SK-N-SH (cell line): ENCODE results near the gene PCSK2. TPM values are rescaled to one million over a fixed set of nuclear protein-coding genes. Genes with fewer than 3 reads are reported as not detected.

Experiments
- CTCF ChIA-PET: fragments of 300-600, 350-600 bp; formaldehyde crosslinking; extraction: SDS; loops from one replicate; lab custom pipeline; 2021; lab: Yijun Ruan, JAX
- POLR2A ChIA-PET: fragments of 350-600 bp; sonication (Branson Sonifier 250); formaldehyde crosslinking; extraction: SDS; loops from one replicate; lab custom pipeline; 2020; ENCODE audit warnings: antibody characterized with exemption, inconsistent platforms; lab: Yijun Ruan, JAX
- DNase-seq: peaks from one replicate; pipeline ENCODE4 v3.0.0; 2012
- H2AFZ ChIP-seq: fragments of 200-600 bp; sonication (generic); 2 replicates; pipeline ENCODE4 v1.8.1; 2016; ENCODE audit warnings: antibody characterized with exemption, mild to moderate bottlenecking, low read depth
- H3F3A ChIP-seq: fragments of 200-600 bp; sonication (generic); replicated peaks from 2 replicates; pipeline ENCODE3; 2016; ENCODE audit warnings: antibody characterized with exemption, mild to moderate bottlenecking; ENCODE audit not compliant: insufficient read depth
- H3K27ac ChIP-seq, 2 experiments: fragments of 200-500 bp in 1 of 2; fragments of 200-600 bp in 1 of 2; sonication (Bioruptor generic) in 1 of 2; sonication (generic), shearing (Covaris generic) in 1 of 2; 2 replicates each; pipeline versions ENCODE4 v1.5.1 to v1.6.1; 2014 to 2016; ENCODE audit warnings: low read depth in 2 of 2, inconsistent platforms in 1 of 2, low read length in 1 of 2, mild to moderate bottlenecking in 1 of 2, mixed read lengths in 1 of 2
- H3K27me3 ChIP-seq: fragments of 200-600 bp; sonication (generic), shearing (Covaris generic); 2 replicates; pipeline ENCODE4 v1.6.1; 2016; ENCODE audit warnings: mixed run types; ENCODE audit not compliant: insufficient read depth
- H3K36me3 ChIP-seq, 2 experiments: fragments of 200-500 bp in 1 of 2; fragments of 200-600 bp in 1 of 2; sonication (Bioruptor generic) in 1 of 2; sonication (generic) in 1 of 2; replicated peaks in 1 of 2; 2 replicates each; pipeline versions ENCODE3 to v1.5.1; 2014 to 2016; ENCODE audit warnings: low read length in 1 of 2, mild to moderate bottlenecking in 1 of 2; ENCODE audit not compliant: insufficient read depth in 2 of 2, control insufficient read depth in 1 of 2
- H3K4me1 ChIP-seq, 2 experiments: fragments of 200-500 bp in 1 of 2; fragments of 200-600 bp in 1 of 2; sonication (Bioruptor generic) in 1 of 2; sonication (generic), shearing (Covaris generic) in 1 of 2; 2 replicates each; pipeline versions ENCODE4 v1.5.1 to v1.6.1; 2014 to 2016; ENCODE audit warnings: low read depth in 1 of 2, low read length in 1 of 2, mixed run types in 1 of 2; ENCODE audit not compliant: insufficient read depth in 2 of 2, control insufficient read depth in 1 of 2
- H3K4me2 ChIP-seq: fragments of 200-600 bp; sonication (generic), shearing (Covaris generic); 2 replicates; pipeline ENCODE4 v1.6.1; 2017; ENCODE audit warnings: mixed run types
- H3K4me3 ChIP-seq, 2 experiments: fragments of 200-500 bp in 1 of 2; fragments of 200-600 bp in 1 of 2; sonication (Bioruptor generic) in 1 of 2; sonication (generic), shearing (Covaris generic) in 1 of 2; 2 replicates each; pipeline versions ENCODE4 v1.5.1 to v1.8.1; 2014 to 2016; ENCODE audit warnings: low read depth in 2 of 2, inconsistent platforms in 1 of 2, low read length in 1 of 2, mild to moderate bottlenecking in 1 of 2, mixed read lengths in 1 of 2, moderate library complexity in 1 of 2
- H3K79me2 ChIP-seq: fragments of 200-600 bp; sonication (generic); 2 replicates; pipeline ENCODE4 v1.8.1; 2017; ENCODE audit warnings: mild to moderate bottlenecking; ENCODE audit not compliant: insufficient read depth
- H3K9ac ChIP-seq: fragments of 200-600 bp; sonication (generic); 2 replicates; pipeline ENCODE4 v1.6.1; 2017; ENCODE audit warnings: mixed run types
- H3K9me2 ChIP-seq: fragments of 200-600 bp; sonication (generic); 2 replicates; pipeline ENCODE4 v1.6.1; 2017; ENCODE audit warnings: mixed run types
- H3K9me3 ChIP-seq: fragments of 200-600 bp; sonication (generic); 2 replicates; pipeline ENCODE4 v1.6.1; 2017; ENCODE audit warnings: mixed run types, mild to moderate bottlenecking, moderate library complexity
- H4K20me1 ChIP-seq: fragments of 200-600 bp; sonication (generic); 2 replicates; pipeline ENCODE4 v1.6.1; 2017; ENCODE audit warnings: mild to moderate bottlenecking, mixed run types; ENCODE audit not compliant: insufficient read depth
- CHD2 ChIP-seq: fragments of 150-350 bp; IDR thresholded peaks from 2 replicates; pipeline ENCODE4 v1.6.1; 2018; ENCODE audit warnings: low read length; ENCODE audit not compliant: partially characterized antibody
- CTCF ChIP-seq: fragments of 200-600 bp; sonication (generic); IDR thresholded peaks from 2 replicates; pipeline ENCODE4 v1.6.1; 2017; ENCODE audit warnings: antibody characterized with exemption, mild to moderate bottlenecking, moderate library complexity
- EP300 ChIP-seq, 2 experiments: IDR thresholded peaks; 2 replicates each; pipeline versions ENCODE4 v1.4.0 to v1.6.1; 2012; ENCODE audit warnings: borderline replicate concordance in 1 of 2, low read depth in 1 of 2, low read length in 1 of 2
- FOSL2 ChIP-seq: IDR thresholded peaks from 2 replicates; pipeline ENCODE4 v1.4.0; 2012; ENCODE audit warnings: low read depth, mild to moderate bottlenecking, moderate library complexity, borderline replicate concordance
- FOXJ3 ChIP-seq: sonication (generic); formaldehyde crosslinking; IDR thresholded peaks from 2 replicates; pipeline ENCODE4 v1.5.1; 2020; ENCODE audit warnings: mild to moderate bottlenecking, missing genetic modification reagents
- FOXM1 ChIP-seq: IDR thresholded peaks from 2 replicates; pipeline ENCODE4 v1.4.0; 2012; ENCODE audit warnings: low read depth, mild to moderate bottlenecking
- GABPA ChIP-seq: IDR thresholded peaks from 2 replicates; pipeline ENCODE4 v1.4.0; 2012; ENCODE audit warnings: low read depth, mild to moderate bottlenecking
- GATA2 ChIP-seq: sonication (generic); formaldehyde crosslinking; IDR thresholded peaks from 2 replicates; pipeline ENCODE4 v1.5.0; 2020; ENCODE audit warnings: mild to moderate bottlenecking, missing genetic modification reagents
- JUND ChIP-seq: IDR thresholded peaks from 2 replicates; pipeline ENCODE4 v1.4.0; 2012
- MEF2A ChIP-seq: IDR thresholded peaks from 2 replicates; pipeline ENCODE4 v1.4.0; 2012; ENCODE audit warnings: low read depth, borderline replicate concordance
- MXI1 ChIP-seq: IDR thresholded peaks from 2 replicates; pipeline ENCODE4 v1.6.1; 2012; ENCODE audit warnings: mild to moderate bottlenecking, low read depth, low read length, improper control_type of control experiment
- NFIC ChIP-seq: IDR thresholded peaks from 2 replicates; pipeline ENCODE4 v1.4.0; 2012; ENCODE audit warnings: borderline replicate concordance
- RAD21 ChIP-seq: IDR thresholded peaks from 2 replicates; pipeline ENCODE4 v1.6.1; 2012; ENCODE audit warnings: mild to moderate bottlenecking, low read length
- RCOR1 ChIP-seq: fragments of 150-350 bp; IDR thresholded peaks from 2 replicates; pipeline ENCODE4 v1.6.1; 2017; ENCODE audit warnings: antibody characterized with exemption, low read length
- REST ChIP-seq: IDR thresholded peaks from 2 replicates; pipeline ENCODE4 v1.6.1; 2012; ENCODE audit warnings: mild to moderate bottlenecking, low read depth, low read length, moderate library complexity
- RFX5 ChIP-seq: IDR thresholded peaks from 2 replicates; pipeline ENCODE4 v1.6.1; 2012; ENCODE audit warnings: mild to moderate bottlenecking, improper control_type of control experiment, low read length
- SMC3 ChIP-seq: IDR thresholded peaks from 2 replicates; pipeline ENCODE4 v1.6.1; 2012; ENCODE audit warnings: low read depth, low read length, improper control_type of control experiment
- TCF12 ChIP-seq: IDR thresholded peaks from 2 replicates; pipeline ENCODE4 v1.4.0; 2012
- TEAD4 ChIP-seq: IDR thresholded peaks from 2 replicates; pipeline ENCODE4 v1.4.0; 2012; ENCODE audit warnings: mild to moderate bottlenecking, borderline replicate concordance; ENCODE audit not compliant: insufficient read depth
- USF1 ChIP-seq: IDR thresholded peaks from 2 replicates; pipeline ENCODE4 v1.4.0; 2012; ENCODE audit warnings: low read depth, borderline replicate concordance
- ZBTB33 ChIP-seq: IDR thresholded peaks from 2 replicates; pipeline ENCODE4 v1.4.0; 2012; ENCODE audit warnings: low read depth, borderline replicate concordance
- WGBS: methylation state at CpG from one replicate; pipeline ENCODE4 v1.1.6; 2017; ENCODE audit warnings: low lambda C conversion rate; 5-methylcytosine and 5-hydroxymethylcytosine counted together
- polyA plus RNA-seq, 3 experiments: library from polyadenylated mRNA; depleted of rRNA; stranded (reverse); fragments of >200 nt; gene quantifications; 2 replicates each; pipeline ENCODE4 v1.2.3, GENCODE V29; 2012

The PCSK2 gene
- polyA plus RNA-seq, 1 of the 3 experiments (the other 2 are of a cell fraction) = not detected

GRCh38 chr20:17287998-17288397, 61.2 kb downstream of the PCSK2 start:
- CTCF ChIA-PET = interaction anchor here (0.6 to 1.0 kb wide), 2 partner anchors 34 to 37 kb away, joined by 3 to 4 read pairs; no protein-coding TSS in a partner anchor
- Histone ChIP-seq H2AFZ (no peak overlapping the region), H4K20me1 (no peaks in the 10 kb centered on the region), H3F3A (no peaks in the 10 kb centered on the region), H3K9me3 (no peaks in the 10 kb centered on the region), H3K27ac (no peak overlapping the region)
- TF ChIP-seq MEF2A (no peak), SMC3 (no peak), FOXM1 (no peak), REST (no peak), MXI1 (no peak), RCOR1 (no peak), CTCF (no peak), GABPA (no peak)
- TF ChIP-seq, all 33 proteins: peak for 0
- Histone ChIP-seq H3K9me2 (no peaks in the 10 kb centered on the region), H3K36me3 (no peaks in the 10 kb centered on the region), H3K27me3 (no peaks in the 10 kb centered on the region), H3K9ac (no peak overlapping the region), H3K4me3 (no peak overlapping the region), H3K79me2 (no peaks in the 10 kb centered on the region), H3K4me1 (no peaks in the 10 kb centered on the region; a peak in 1 of 4 replicates), H3K4me2 (no peak overlapping the region)
- 11% methylated on average over 3 of the region's 3 CpGs for WGBS
- DNase-seq = no peak
- POLR2A ChIA-PET = no interaction called here

- CTCF ChIA-PET = no interaction called here
- no peak for TF ChIP-seq JUND
- no peak for TF ChIP-seq TEAD4
- TF ChIP-seq FOSL2 = no peak
- no peak for TF ChIP-seq ZBTB33
- TF ChIP-seq CHD2 = no peak
- no peak for TF ChIP-seq RAD21
- no peak for TF ChIP-seq FOXM1
- TF ChIP-seq TCF12 = no peak
- no peak for TF ChIP-seq NFIC
- no peak for TF ChIP-seq EP300 (IDR thresholded peaks at IDR 0.05; ENCODE audit: borderline replicate concordance in 1 of 2, low read depth in 1 of 2, low read length in 1 of 2)
- TF ChIP-seq RFX5 = no peak
- TF ChIP-seq USF1 = no peak
- TF ChIP-seq SMC3 = no peak
- no peak for TF ChIP-seq GATA2 (CRISPR knock-in tag)
- TF ChIP-seq FOXJ3 (CRISPR knock-in tag) = no peak
- no peak for TF ChIP-seq MXI1
Measured at GRCh38 chr20:17295151-17295726, 68.4 kb downstream of the PCSK2 start.

More at GRCh38 chr20:17295151-17295726, 68.4 kb downstream of the PCSK2 start:
- H3K79me2 ChIP-seq = no peaks in the 10 kb centered on the region
- no peaks in the 10 kb centered on the region for H3K9me3 ChIP-seq
- no peak for DNase-seq
- H3K9me2 ChIP-seq = no peaks in the 10 kb centered on the region
- H4K20me1 ChIP-seq = no peaks in the 10 kb centered on the region
- 58% methylated on average over 3 of the region's 3 CpGs for WGBS
- no peak overlapping the region for H3K4me3 ChIP-seq
- H2AFZ ChIP-seq = no peak overlapping the region
- H3K27ac ChIP-seq = no peak overlapping the region
- no peaks in the 10 kb centered on the region for H3K36me3 ChIP-seq
- H3K27me3 ChIP-seq = no peaks in the 10 kb centered on the region
- H3K4me1 ChIP-seq = no peaks in the 10 kb centered on the region; a peak in 1 of 4 replicates
- H3K9ac ChIP-seq = no peak overlapping the region
- POLR2A ChIA-PET = no interaction called here
- no peaks in the 10 kb centered on the region for H3F3A ChIP-seq
- no peak overlapping the region for H3K4me2 ChIP-seq
